CD14-positive monocyte (primary cell): ENCODE measurements around the gene NT5C1A. TPM values are rescaled to one million over a fixed set of nuclear protein-coding genes. Genes with fewer than 3 reads are reported as not detected.

Experiments used
- DNase-seq, 3 donors: peaks; one replicate each; pipeline ENCODE4 v3.0.0-alpha.2; 2011 to 2022
- H2AFZ ChIP-seq: 2 replicates; pipeline ENCODE4 v1.6.0; 2012; ENCODE audit warnings: mild to moderate bottlenecking, low read depth, low read length, inconsistent platforms; ENCODE audit not compliant: insufficient read depth, poor library complexity, severe bottlenecking
- H3K27ac ChIP-seq, 2 donors: 1 replicate in 1 of 2; 2 replicates in 1 of 2; pipeline ENCODE4 v1.5.1; 2012 to 2013; ENCODE audit warnings: low read length in 2 of 2, control low read depth in 1 of 2, inconsistent platforms in 1 of 2, low read depth in 1 of 2, mild to moderate bottlenecking in 1 of 2
- H3K27me3 ChIP-seq, 2 donors: one replicate each; pipeline versions ENCODE4 v1.6.0 to v1.6.1; 2011 to 2013; ENCODE audit warnings: low read length in 2 of 2; ENCODE audit not compliant: control insufficient read depth in 2 of 2, insufficient read depth in 2 of 2
- H3K36me3 ChIP-seq, 2 donors: replicated peaks in 1 of 2; 1 replicate in 1 of 2; 2 replicates in 1 of 2; pipeline versions ENCODE4 v1.5.1 to v1.6.1; 2012 to 2013; ENCODE audit warnings: low read length in 2 of 2, control low read depth in 1 of 2, inconsistent platforms in 1 of 2, mild to moderate bottlenecking in 1 of 2; ENCODE audit not compliant: insufficient read depth in 2 of 2, control insufficient read depth in 1 of 2
- H3K4me1 ChIP-seq, 2 donors: 1 replicate in 1 of 2; 2 replicates in 1 of 2; pipeline versions ENCODE4 v1.5.1 to v1.6.1; 2012 to 2013; ENCODE audit warnings: low read length in 2 of 2, control low read depth in 1 of 2, inconsistent platforms in 1 of 2, mild to moderate bottlenecking in 1 of 2, moderate library complexity in 1 of 2; ENCODE audit not compliant: insufficient read depth in 2 of 2, control insufficient read depth in 1 of 2
- H3K4me2 ChIP-seq: replicated peaks from 2 replicates; pipeline ENCODE3; 2012; ENCODE audit warnings: low read length, moderate library complexity, mild to moderate bottlenecking; ENCODE audit not compliant: poor library complexity, severe bottlenecking; ENCODE audit errors: extremely low read depth
- H3K4me3 ChIP-seq, 3 experiments: fragments of 200-600 bp in 1 of 3; sonication (generic) in 1 of 3; replicated peaks in 1 of 3; 1 replicate in 2 of 3; 2 replicates in 1 of 3; pipeline ENCODE4 v1.5.1; 2011 to 2013; ENCODE audit warnings: low read length in 3 of 3, mild to moderate bottlenecking in 3 of 3, control low read depth in 2 of 3, low read depth in 2 of 3, inconsistent platforms in 1 of 3, moderate library complexity in 1 of 3
- H3K79me2 ChIP-seq: 2 replicates; pipeline ENCODE4 v1.6.0; 2012; ENCODE audit warnings: mild to moderate bottlenecking, control low read depth, inconsistent platforms, low read length, moderate library complexity; ENCODE audit not compliant: insufficient read depth
- H3K9ac ChIP-seq: 2 replicates; pipeline ENCODE4 v1.6.0; 2017; ENCODE audit warnings: low read length, mild to moderate bottlenecking; ENCODE audit not compliant: insufficient read depth, poor library complexity, severe bottlenecking
- H3K9me3 ChIP-seq, 2 donors: replicated peaks in 1 of 2; 1 replicate in 1 of 2; 2 replicates in 1 of 2; pipeline versions ENCODE4 v1.5.1 to v1.6.1; 2012 to 2013; ENCODE audit warnings: low read length in 2 of 2, control low read depth in 1 of 2; ENCODE audit not compliant: control insufficient read depth in 1 of 2, insufficient read depth in 1 of 2
- H4K20me1 ChIP-seq: 2 replicates; pipeline ENCODE4 v1.6.0; 2012; ENCODE audit warnings: mild to moderate bottlenecking, low read length, control low read depth, moderate library complexity; ENCODE audit not compliant: insufficient read depth
- H3K27ac Mint-ChIP-seq, 7 donors: one replicate each; pipeline ENCODE4 v1.8.0; 2020; ENCODE audit warnings: mild to moderate bottlenecking in 7 of 7, mixed read lengths in 7 of 7, moderate library complexity in 6 of 7, inconsistent platforms in 2 of 7
- H3K27me3 Mint-ChIP-seq, 3 donors: one replicate each; pipeline ENCODE4 v1.8.0; 2021 to 2022; ENCODE audit warnings: low read depth in 3 of 3, mild to moderate bottlenecking in 3 of 3, mixed read lengths in 3 of 3, moderate library complexity in 3 of 3, inconsistent platforms in 1 of 3
- H3K36me3 Mint-ChIP-seq, 2 donors: one replicate each; pipeline ENCODE4 v1.8.0; 2020; ENCODE audit warnings: mixed read lengths in 2 of 2, inconsistent platforms in 1 of 2, mild to moderate bottlenecking in 1 of 2
- H3K4me1 Mint-ChIP-seq: one replicate; pipeline ENCODE4 v1.8.0; 2020; ENCODE audit warnings: mild to moderate bottlenecking, mixed read lengths
- H3K4me3 Mint-ChIP-seq, 2 donors: one replicate each; pipeline ENCODE4 v1.8.0; 2020; ENCODE audit warnings: mild to moderate bottlenecking in 2 of 2, mixed read lengths in 2 of 2, moderate library complexity in 1 of 2
- H3K9me3 Mint-ChIP-seq, 7 donors: one replicate each; pipeline ENCODE4 v1.8.0; 2020 to 2022; ENCODE audit warnings: mixed read lengths in 7 of 7, mild to moderate bottlenecking in 6 of 7, moderate library complexity in 6 of 7, inconsistent platforms in 2 of 7
- WGBS: methylation state at CpG from one replicate; pipeline ENCODE4 v1.1.5; 2013; ENCODE audit warnings: missing lambda C conversion rate; ENCODE audit not compliant: insufficient coverage; 5-methylcytosine and 5-hydroxymethylcytosine counted together
- intact Hi-C, 2 donors: fragments of 100-400 bp; cut with micrococcal nuclease; formaldehyde crosslinking; loops; one replicate each; pipeline versions ENCODE4 v1.15.0 to v1.15.1; 2023
- polyA plus RNA-seq, 3 donors: library from polyadenylated mRNA; depleted of rRNA in 1 of 3; unstranded in 2 of 3; stranded (reverse) in 1 of 3; fragments of 300-500 nt in 2 of 3; fragments of >200 nt in 1 of 3; fragmentation: Illumina TruSeq in 2 of 3; gene quantifications; 1 replicate in 2 of 3; 2 replicates in 1 of 3; pipeline ENCODE4 v1.2.3, GENCODE V29; 2012 to 2021
- TF ChIP-seq, protein P1 (sequence below): fragments of 200-600 bp; IDR thresholded peaks from one replicate; pipeline ENCODE4 v1.8.0; 2022; ENCODE audit warnings: antibody characterized with exemption, mild to moderate bottlenecking

NT5C1A gene
- polyA plus RNA-seq, 3 donors = not detected

GRCh38 chr1:39638965-39639304 lies 33.0 kb downstream of the NT5C1A start:
- peak overlapping the region in 1 of 7 donors; percentile 44 for H3K27ac Mint-ChIP-seq
- peaks cover 6 to 27% (median 15%) of the 10 kb centered on the region in 3 donors for H3K27me3 Mint-ChIP-seq
- H2AFZ ChIP-seq = peak overlapping the region; percentile 84
- H4K20me1 ChIP-seq = no peaks in the 10 kb centered on the region
- peaks cover 3 to 15% of the 10 kb centered on the region in 2 donors for H3K4me1 ChIP-seq
- H3K27ac ChIP-seq = no peak overlapping the region
- H3K36me3 ChIP-seq = no peaks in the 10 kb centered on the region
- WGBS = 0% methylated on average over 1 of the region's 3 CpGs
- H3K9me3 ChIP-seq = peaks cover 4% of the 10 kb centered on the region in 2 donors
- H3K79me2 ChIP-seq = no peaks in the 10 kb centered on the region
- intact Hi-C loops = no loop called here
- peak overlapping the region; percentile 64 for H3K9ac ChIP-seq
- peaks cover 3 to 8% (median 6%) of the 10 kb centered on the region in 7 donors for H3K9me3 Mint-ChIP-seq
- peak overlapping the region; percentile 85 for H3K4me2 ChIP-seq
- no peak for DNase-seq
- H3K36me3 Mint-ChIP-seq = no peaks in the 10 kb centered on the region
- peak overlapping the region; percentile 59 to 83 for H3K4me3 Mint-ChIP-seq
- H3K27me3 ChIP-seq = peaks cover 8 to 13% of the 10 kb centered on the region in 2 donors
- H3K4me1 Mint-ChIP-seq = peaks cover 5% of the 10 kb centered on the region
- peak overlapping the region in 1 of 3 experiments; percentile 72 for H3K4me3 ChIP-seq
- TF ChIP-seq, protein P1, sequence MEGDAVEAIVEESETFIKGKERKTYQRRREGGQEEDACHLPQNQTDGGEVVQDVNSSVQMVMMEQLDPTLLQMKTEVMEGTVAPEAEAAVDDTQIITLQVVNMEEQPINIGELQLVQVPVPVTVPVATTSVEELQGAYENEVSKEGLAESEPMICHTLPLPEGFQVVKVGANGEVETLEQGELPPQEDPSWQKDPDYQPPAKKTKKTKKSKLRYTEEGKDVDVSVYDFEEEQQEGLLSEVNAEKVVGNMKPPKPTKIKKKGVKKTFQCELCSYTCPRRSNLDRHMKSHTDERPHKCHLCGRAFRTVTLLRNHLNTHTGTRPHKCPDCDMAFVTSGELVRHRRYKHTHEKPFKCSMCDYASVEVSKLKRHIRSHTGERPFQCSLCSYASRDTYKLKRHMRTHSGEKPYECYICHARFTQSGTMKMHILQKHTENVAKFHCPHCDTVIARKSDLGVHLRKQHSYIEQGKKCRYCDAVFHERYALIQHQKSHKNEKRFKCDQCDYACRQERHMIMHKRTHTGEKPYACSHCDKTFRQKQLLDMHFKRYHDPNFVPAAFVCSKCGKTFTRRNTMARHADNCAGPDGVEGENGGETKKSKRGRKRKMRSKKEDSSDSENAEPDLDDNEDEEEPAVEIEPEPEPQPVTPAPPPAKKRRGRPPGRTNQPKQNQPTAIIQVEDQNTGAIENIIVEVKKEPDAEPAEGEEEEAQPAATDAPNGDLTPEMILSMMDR = no peak

GRCh38 chr1:39637361-39637760 lies 34.5 kb downstream of the NT5C1A start:
- Histone ChIP-seq H3K9me3 (no peaks in the 10 kb centered on the region), H3K4me3 (no peak overlapping the region), H3K9ac (no peak overlapping the region), H2AFZ (no peak overlapping the region), H3K79me2 (no peaks in the 10 kb centered on the region), H3K36me3 (no peaks in the 10 kb centered on the region), H3K27ac (no peak overlapping the region), H3K27me3 (peaks cover 8 to 13% of the 10 kb centered on the region in 2 donors), H4K20me1 (no peaks in the 10 kb centered on the region), H3K4me1 (peaks cover 3 to 15% of the 10 kb centered on the region in 2 donors), H3K4me2 (no peak overlapping the region)
- H3K9me3 Mint-ChIP-seq = no peaks in the 10 kb centered on the region
- peak overlapping the region in 1 of 2 donors; percentile 67 for H3K4me3 Mint-ChIP-seq
- 100% methylated on average over 4 of the region's 4 CpGs for WGBS
- H3K27ac Mint-ChIP-seq = no peak overlapping the region
- intact Hi-C loops = no loop called here
- no peak for DNase-seq
- H3K4me1 Mint-ChIP-seq = peaks cover 5% of the 10 kb centered on the region
- TF ChIP-seq, protein P1 = no peak
- peaks cover 6 to 28% (median 18%) of the 10 kb centered on the region in 3 donors for H3K27me3 Mint-ChIP-seq
- H3K36me3 Mint-ChIP-seq = no peaks in the 10 kb centered on the region
